Measurements from ENCODE around the gene CAPN12.
A peak's percentile ranks its signal among the peaks of the same experiment; 100 is the strongest.

CAPN12 gene

GRCh38 chr19:38693380-38694223, 50.7 kb downstream of the CAPN12 start:
- Histone ChIP-seq H3K36me3 (ENCODE audit: insufficient read depth, low read depth, low read length) (peaks cover 15% of the 10 kb centered on the region; the same call in 1 of the 2 replicates), H3K4me1 (ENCODE audit: insufficient read depth, low read length) (peaks cover 25% of the 10 kb centered on the region), H3K27me3 (ENCODE audit: insufficient read depth, low read length) (no peaks in the 10 kb centered on the region), H3K27ac (ENCODE audit: low read length) (peak overlapping the region; percentile 45), H3K9ac (ENCODE audit: low read depth, low read length) (peak overlapping the region; percentile 62; the same call in 1 of the 2 replicates), H3K4me3 (ENCODE audit: low read length) (0 out of 2 replicates have a peak overlapping the region, but pooled peaks have one; percentile 24), H3K9me3 (ENCODE audit: insufficient read depth, low read depth, low read length) (no peaks in the 10 kb centered on the region)

- peak overlapping the region; percentile 62; the same call in 1 of the 2 replicates for H3K9ac ChIP-seq (ENCODE audit: low read depth, low read length)
- H3K9me3 ChIP-seq (ENCODE audit: insufficient read depth, low read depth, low read length), result no peaks in the 10 kb centered on the region
- H3K36me3 ChIP-seq (ENCODE audit: insufficient read depth, low read depth, low read length), result peaks cover 15% of the 10 kb centered on the region; the same call in 1 of the 2 replicates
- H3K27me3 ChIP-seq (ENCODE audit: insufficient read depth, low read length), result no peaks in the 10 kb centered on the region
- H3K27ac ChIP-seq (ENCODE audit: low read length), result peak overlapping the region; percentile 45
- H3K4me3 ChIP-seq (ENCODE audit: low read length), result 0 out of 2 replicates have a peak overlapping the region, but pooled peaks have one; percentile 24
- H3K4me1 ChIP-seq (ENCODE audit: insufficient read depth, low read length), result peaks cover 23% of the 10 kb centered on the region
Observed at GRCh38 chr19:38692458-38693379, 51.6 kb downstream of the CAPN12 start.

GRCh38 chr19:38691938-38692457, 52.3 kb downstream of the CAPN12 start:
- H3K27me3 ChIP-seq (ENCODE audit: insufficient read depth, low read length), result no peaks in the 10 kb centered on the region
- no peak overlapping the region for H3K4me3 ChIP-seq (ENCODE audit: low read length)
- no peak overlapping the region for H3K27ac ChIP-seq (ENCODE audit: low read length)
- H3K36me3 ChIP-seq (ENCODE audit: insufficient read depth, low read depth, low read length), result peaks cover 15% of the 10 kb centered on the region; the same call in 1 of the 2 replicates
- H3K9ac ChIP-seq (ENCODE audit: low read depth, low read length), result no peak overlapping the region
- H3K9me3 ChIP-seq (ENCODE audit: insufficient read depth, low read depth, low read length), result no peaks in the 10 kb centered on the region
- H3K4me1 ChIP-seq (ENCODE audit: insufficient read depth, low read length), result peaks cover 20% of the 10 kb centered on the region

- H3K27me3 ChIP-seq (ENCODE audit: insufficient read depth, low read length), result no peaks in the 10 kb centered on the region
- no peak overlapping the region for H3K4me3 ChIP-seq (ENCODE audit: low read length)
- no peak overlapping the region for H3K9ac ChIP-seq (ENCODE audit: low read depth, low read length)
- H3K36me3 ChIP-seq (ENCODE audit: insufficient read depth, low read depth, low read length), result 0 out of 2 replicates have a peak, but pooled peaks cover 5% of the 10 kb centered on the region
- peaks cover 29% of the 10 kb centered on the region; the same call in 1 of the 2 replicates for H3K4me1 ChIP-seq (ENCODE audit: insufficient read depth, low read length)
- H3K27ac ChIP-seq (ENCODE audit: low read length), result no peak overlapping the region
- H3K9me3 ChIP-seq (ENCODE audit: insufficient read depth, low read depth, low read length), result no peaks in the 10 kb centered on the region
Observed at GRCh38 chr19:38690832-38691231, 53.4 kb downstream of the CAPN12 start.

- peaks cover 36% of the 10 kb centered on the region for H3K4me1 ChIP-seq (ENCODE audit: insufficient read depth, low read length)
Observed at GRCh38 chr19:38690146-38690545, 54.1 kb downstream of the CAPN12 start.

GRCh38 chr19:38687837-38688378, 56.4 kb downstream of the CAPN12 start:
- Histone ChIP-seq H3K4me1 (ENCODE audit: insufficient read depth, low read length) (peaks cover 45% of the 10 kb centered on the region), H3K27me3 (ENCODE audit: insufficient read depth, low read length) (no peaks in the 10 kb centered on the region), H3K9ac (ENCODE audit: low read depth, low read length) (no peak overlapping the region), H3K36me3 (ENCODE audit: insufficient read depth, low read depth, low read length) (0 out of 2 replicates have a peak, but pooled peaks cover 3% of the 10 kb centered on the region), H3K27ac (ENCODE audit: low read length) (no peak overlapping the region), H3K4me3 (ENCODE audit: low read length) (no peak overlapping the region), H3K9me3 (ENCODE audit: insufficient read depth, low read depth, low read length) (no peaks in the 10 kb centered on the region)

More at GRCh38 chr19:38690146-38690545, 54.1 kb downstream of the CAPN12 start:
- Histone ChIP-seq H3K9ac (ENCODE audit: low read depth, low read length) (no peak overlapping the region), H3K27ac (ENCODE audit: low read length) (no peak overlapping the region), H3K36me3 (ENCODE audit: insufficient read depth, low read depth, low read length) (0 out of 2 replicates have a peak, but pooled peaks cover 3% of the 10 kb centered on the region), H3K4me3 (ENCODE audit: low read length) (no peak overlapping the region), H3K27me3 (ENCODE audit: insufficient read depth, low read length) (no peaks in the 10 kb centered on the region), H3K9me3 (ENCODE audit: insufficient read depth, low read depth, low read length) (no peaks in the 10 kb centered on the region)

- peak overlapping the region; percentile 72; the same call in 1 of the 2 replicates for H3K9ac ChIP-seq (ENCODE audit: low read depth, low read length)
- peak overlapping the region; percentile 39; the same call in 1 of the 2 replicates for H3K4me3 ChIP-seq (ENCODE audit: low read length)
- no peaks in the 10 kb centered on the region for H3K9me3 ChIP-seq (ENCODE audit: insufficient read depth, low read depth, low read length)
- peaks cover 40% of the 10 kb centered on the region for H3K4me1 ChIP-seq (ENCODE audit: insufficient read depth, low read length)
- H3K36me3 ChIP-seq (ENCODE audit: insufficient read depth, low read depth, low read length), result 0 out of 2 replicates have a peak, but pooled peaks cover 3% of the 10 kb centered on the region
- peak overlapping the region; percentile 97 for H3K27ac ChIP-seq (ENCODE audit: low read length)
- no peaks in the 10 kb centered on the region for H3K27me3 ChIP-seq (ENCODE audit: insufficient read depth, low read length)
Observed at GRCh38 chr19:38686530-38686888, 57.8 kb downstream of the CAPN12 start.

- H3K27me3 ChIP-seq (ENCODE audit: insufficient read depth, low read length), result no peaks in the 10 kb centered on the region
- H3K4me3 ChIP-seq (ENCODE audit: low read length), result peak overlapping the region; percentile 39; the same call in 1 of the 2 replicates
- H3K36me3 ChIP-seq (ENCODE audit: insufficient read depth, low read depth, low read length), result 0 out of 2 replicates have a peak, but pooled peaks cover 3% of the 10 kb centered on the region
- peaks cover 40% of the 10 kb centered on the region for H3K4me1 ChIP-seq (ENCODE audit: insufficient read depth, low read length)
- no peaks in the 10 kb centered on the region for H3K9me3 ChIP-seq (ENCODE audit: insufficient read depth, low read depth, low read length)
- peak overlapping the region; percentile 97 for H3K27ac ChIP-seq (ENCODE audit: low read length)
- peak overlapping the region; percentile 72 for H3K9ac ChIP-seq (ENCODE audit: low read depth, low read length)
Observed at GRCh38 chr19:38685666-38686529, 58.4 kb downstream of the CAPN12 start.

- H3K36me3 ChIP-seq (ENCODE audit: insufficient read depth, low read depth, low read length), result 0 out of 2 replicates have a peak, but pooled peaks cover 3% of the 10 kb centered on the region
- no peaks in the 10 kb centered on the region for H3K9me3 ChIP-seq (ENCODE audit: insufficient read depth, low read depth, low read length)
- H3K4me3 ChIP-seq (ENCODE audit: low read length), result peak overlapping the region; percentile 0; the same call in 1 of the 2 replicates
- H3K4me1 ChIP-seq (ENCODE audit: insufficient read depth, low read length), result peaks cover 40% of the 10 kb centered on the region
- no peaks in the 10 kb centered on the region for H3K27me3 ChIP-seq (ENCODE audit: insufficient read depth, low read length)
- peak overlapping the region; percentile 72 for H3K9ac ChIP-seq (ENCODE audit: low read depth, low read length)
- peak overlapping the region; percentile 97 for H3K27ac ChIP-seq (ENCODE audit: low read length)
Observed at GRCh38 chr19:38684862-38685665, 59.2 kb downstream of the CAPN12 start.
